Common myeloid progenitor, CD34-positive (primary cell): ENCODE results near the gene CCNG2.

Experiments used
- CTCF ChIA-PET: fragments of 350-600 bp; sonication (Branson Sonifier 250); formaldehyde crosslinking; loops from one replicate; lab custom pipeline; 2021; ENCODE audit warnings: antibody characterized with exemption; lab: Charles Lee
- POLR2A ChIA-PET: fragments of 350-600 bp; sonication (Branson Sonifier 250); formaldehyde crosslinking; loops from one replicate; lab custom pipeline; 2021; ENCODE audit warnings: antibody characterized with exemption; lab: Charles Lee
- DNase-seq, 3 donors: peaks; one replicate each; pipeline versions ENCODE4 v3.0.0 to v3.0.0-alpha.2; 2013
- H3K27ac ChIP-seq, 2 experiments: 1 replicate in 1 of 2; 2 replicates in 1 of 2; pipeline ENCODE4 v1.7.0; 2013; ENCODE audit warnings: inconsistent platforms in 2 of 2, low read length in 2 of 2, mild to moderate bottlenecking in 2 of 2, low read depth in 1 of 2, moderate library complexity in 1 of 2; ENCODE audit not compliant: severe bottlenecking in 2 of 2, insufficient read depth in 1 of 2, poor library complexity in 1 of 2
- H3K27me3 ChIP-seq, 5 experiments: replicated peaks in 2 of 5; 1 replicate in 3 of 5; 2 replicates in 2 of 5; pipeline versions ENCODE4 v1.6.1 to v1.7.0; 2013; ENCODE audit warnings: low read length in 4 of 5, mild to moderate bottlenecking in 2 of 5, moderate library complexity in 2 of 5, inconsistent platforms in 1 of 5; ENCODE audit not compliant: insufficient read depth in 5 of 5, control insufficient read depth in 4 of 5
- H3K36me3 ChIP-seq, 4 experiments: 1 replicate in 2 of 4; 2 replicates in 2 of 4; pipeline versions ENCODE4 v1.6.1 to v1.7.0; 2013; ENCODE audit warnings: low read length in 3 of 4, control low read depth in 1 of 4, mild to moderate bottlenecking in 1 of 4; ENCODE audit not compliant: control insufficient read depth in 4 of 4, insufficient read depth in 4 of 4
- H3K4me1 ChIP-seq, 4 experiments: 1 replicate in 3 of 4; 2 replicates in 1 of 4; pipeline versions ENCODE4 v1.6.1 to v1.7.1; 2013; ENCODE audit warnings: low read length in 3 of 4, mild to moderate bottlenecking in 3 of 4, control low read depth in 1 of 4, inconsistent platforms in 1 of 4, moderate library complexity in 1 of 4; ENCODE audit not compliant: control insufficient read depth in 4 of 4, insufficient read depth in 4 of 4; ENCODE audit errors: control extremely low read depth in 1 of 4
- H3K4me3 ChIP-seq, 7 experiments: 1 replicate in 4 of 7; 2 replicates in 3 of 7; pipeline versions ENCODE4 v1.5.1 to v1.7.0; 2013; ENCODE audit warnings: mild to moderate bottlenecking in 7 of 7, low read length in 6 of 7, moderate library complexity in 6 of 7, inconsistent platforms in 2 of 7, low read depth in 2 of 7, control low read depth in 1 of 7; ENCODE audit not compliant: insufficient read depth in 4 of 7, control insufficient read depth in 1 of 7; ENCODE audit errors: extremely low read depth in 1 of 7
- H3K9me3 ChIP-seq, 5 experiments: 1 replicate in 4 of 5; 2 replicates in 1 of 5; pipeline versions ENCODE4 v1.6.1 to v1.7.1; 2013; ENCODE audit warnings: low read length in 4 of 5, mild to moderate bottlenecking in 2 of 5, inconsistent platforms in 1 of 5, low read depth in 1 of 5, moderate library complexity in 1 of 5; ENCODE audit not compliant: control insufficient read depth in 4 of 5, insufficient read depth in 2 of 5; ENCODE audit errors: control extremely low read depth in 1 of 5
- WGBS: methylation state at CpG from one replicate; pipeline ENCODE4 v1.1.5; 2013; ENCODE audit not compliant: insufficient coverage; 5-methylcytosine and 5-hydroxymethylcytosine counted together

Gene CCNG2

DNA sequence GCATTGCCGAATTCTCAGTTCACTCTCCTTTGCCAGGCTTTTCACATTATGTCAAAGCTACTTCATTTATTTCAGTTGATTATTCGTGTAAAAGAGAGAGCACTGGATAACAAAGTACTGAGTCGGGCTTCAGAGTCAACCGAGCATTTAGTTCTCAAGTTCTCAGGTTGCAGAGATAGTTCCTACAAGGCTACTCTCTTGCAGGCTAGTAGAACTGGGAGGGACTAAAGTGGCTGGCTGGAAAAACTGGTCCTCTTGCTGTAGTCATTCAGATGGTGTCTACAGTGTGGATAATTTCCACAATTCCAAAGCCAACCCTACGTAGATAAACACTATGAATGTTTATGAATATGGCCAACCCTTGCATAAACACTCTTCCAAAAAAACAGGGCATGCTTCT lies 4.6 kb upstream of the CCNG2 start:
- Histone ChIP-seq H3K9me3 (no peaks in the 10 kb centered on the region), H3K4me3 (no peak overlapping the region), H3K27me3 (no peaks in the 10 kb centered on the region), H3K27ac (no peak overlapping the region), H3K36me3 (no peaks in the 10 kb centered on the region), H3K4me1 (peaks cover 23 to 44% (median 31%) of the 10 kb centered on the region in 4 experiments)
- DNase-seq = no peak
- POLR2A ChIA-PET = interaction anchor here (0.6 to 1.1 kb wide), 2 partner anchors 24 to 56 kb away, joined by 3 read pairs; no protein-coding TSS in a partner anchor
- 100% methylated on average over 3 of the region's 5 CpGs for WGBS
- CTCF ChIA-PET = interaction anchor here (1.9 to 6.8 kb wide), 2 partner anchors 20 to 58 kb away, joined by 4 to 38 read pairs; no protein-coding TSS in a partner anchor

GRCh38 chr4:77153006-77153405 lies 4.0 kb upstream of the CCNG2 start:
- no peak for DNase-seq
- Histone ChIP-seq H3K36me3 (no peaks in the 10 kb centered on the region), H3K4me1 (peaks cover 23 to 40% (median 28%) of the 10 kb centered on the region in 4 experiments), H3K27ac (no peak overlapping the region), H3K9me3 (no peaks in the 10 kb centered on the region), H3K4me3 (no peak overlapping the region), H3K27me3 (no peaks in the 10 kb centered on the region)
- CTCF ChIA-PET = interaction anchor here (1.2 to 6.8 kb wide), 7 partner anchors 11 to 84 kb away, joined by 3 to 38 read pairs (median 5); no protein-coding TSS in a partner anchor
- 93% methylated on average over 3 of the region's 3 CpGs for WGBS
- POLR2A ChIA-PET = interaction anchor here (0.6 to 1.1 kb wide), 2 partner anchors 25 to 57 kb away, joined by 3 read pairs; no protein-coding TSS in a partner anchor

GRCh38 chr4:77154065-77154464 lies 2.9 kb upstream of the CCNG2 start:
- H3K27ac ChIP-seq = no peak overlapping the region
- POLR2A ChIA-PET = interaction anchor here (0.6 kb wide), 1 partner anchor 19 kb away, joined by 3 read pairs; no protein-coding TSS in a partner anchor
- CTCF ChIA-PET = interaction anchor here (1.2 to 6.8 kb wide), 11 partner anchors 9 to 106 kb away, joined by 3 to 38 read pairs (median 4); no protein-coding TSS in a partner anchor
- no peaks in the 10 kb centered on the region for H3K27me3 ChIP-seq
- H3K4me1 ChIP-seq = peaks cover 28 to 51% (median 37%) of the 10 kb centered on the region in 4 experiments
- no peak for DNase-seq
- peaks cover 0 to 4% (median 2%) of the 10 kb centered on the region in 4 experiments for H3K36me3 ChIP-seq
- no peaks in the 10 kb centered on the region for H3K9me3 ChIP-seq
- no peak overlapping the region for H3K4me3 ChIP-seq

DNA sequence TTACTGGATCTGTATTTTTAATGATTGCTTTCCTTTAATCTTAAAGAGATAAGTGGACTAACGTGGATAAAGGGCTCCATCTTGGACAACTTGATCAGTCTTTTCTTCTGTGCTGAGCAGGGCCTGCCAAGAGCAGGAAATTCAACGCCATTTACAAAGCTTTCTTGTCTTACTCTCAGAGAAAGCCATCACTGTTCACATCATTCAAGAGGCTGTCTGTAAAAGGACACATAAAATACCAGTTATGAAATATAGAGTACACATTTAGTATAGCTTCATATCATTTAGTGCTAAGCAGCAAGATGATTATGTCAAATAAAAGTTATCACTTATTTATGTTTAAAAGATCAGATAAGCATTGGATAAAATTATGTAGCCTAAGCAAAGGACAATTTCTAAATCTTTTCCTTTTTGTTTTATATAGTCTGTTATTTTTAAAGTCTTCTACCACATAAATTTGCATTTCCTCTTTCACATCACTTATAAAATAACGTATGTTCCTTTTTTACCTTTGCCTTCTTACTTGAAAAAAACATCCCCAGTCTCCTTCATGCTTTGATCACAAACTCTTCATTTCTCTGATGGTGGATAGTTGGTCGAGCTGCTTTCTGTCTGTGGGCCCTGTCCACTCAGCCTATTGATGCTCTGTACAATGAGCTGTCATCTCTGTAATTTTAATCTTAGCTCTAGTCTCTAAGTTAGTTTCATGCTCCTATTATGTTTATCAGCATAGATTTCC lies 2.1 kb upstream of the CCNG2 start:
- peaks cover 4 to 13% (median 6%) of the 10 kb centered on the region in 4 experiments for H3K36me3 ChIP-seq
- DNase-seq = peak in 1 of 3 donors; percentile 14
- WGBS = 88% methylated on average over 1 of the region's 4 CpGs
- H3K4me3 ChIP-seq = peak overlapping the region in 3 of 7 experiments; percentile 21 to 42 (median 30)
- H3K9me3 ChIP-seq = no peaks in the 10 kb centered on the region
- CTCF ChIA-PET = interaction anchor here (0.7 to 6.8 kb wide), 12 partner anchors 9 to 188 kb away, joined by 3 to 38 read pairs (median 4); no protein-coding TSS in a partner anchor
- H3K27ac ChIP-seq = peak overlapping the region in 1 of 2 experiments; percentile 50
- H3K4me1 ChIP-seq = peaks cover 32 to 55% (median 41%) of the 10 kb centered on the region in 4 experiments
- H3K27me3 ChIP-seq = no peaks in the 10 kb centered on the region
- POLR2A ChIA-PET = interaction anchor here (0.6 to 3.4 kb wide), 3 partner anchors 9 to 96 kb away, joined by 3 to 13 read pairs (median 4); no protein-coding TSS in a partner anchor

- WGBS = 95% methylated on average over 5 of the region's 15 CpGs
- Histone ChIP-seq H3K27ac (peak overlapping the region; percentile 94 to 97), H3K27me3 (no peaks in the 10 kb centered on the region), H3K9me3 (no peaks in the 10 kb centered on the region), H3K36me3 (peaks cover 5 to 20% (median 10%) of the 10 kb centered on the region in 4 experiments), H3K4me3 (peak overlapping the region in 6 of 7 experiments; percentile 88 to 99 (median 97)), H3K4me1 (peaks cover 32 to 55% (median 41%) of the 10 kb centered on the region in 4 experiments)
- DNase-seq = no peak
- CTCF ChIA-PET = interaction anchor here (0.7 to 6.8 kb wide), 13 partner anchors 8 to 187 kb away, joined by 3 to 38 read pairs (median 3); no protein-coding TSS in a partner anchor
- POLR2A ChIA-PET = interaction anchor here (0.6 to 3.4 kb wide), 4 partner anchors 8 to 97 kb away, joined by 3 to 13 read pairs (median 5); no protein-coding TSS in a partner anchor
These were observed 1.2 kb upstream of the CCNG2 start for GRCh38 chr4:77155631-77156452.

GRCh38 chr4:77156533-77156911 lies 485 bp upstream of the CCNG2 start:
- H3K9me3 ChIP-seq = no peaks in the 10 kb centered on the region
- peaks cover 5 to 26% (median 14%) of the 10 kb centered on the region in 4 experiments for H3K36me3 ChIP-seq
- ChIA-PET POLR2A (interaction anchor here (0.5 to 3.4 kb wide), 5 partner anchors 9 to 571 kb away, joined by 3 to 13 read pairs (median 6); no protein-coding TSS in a partner anchor), CTCF (interaction anchor here (1.1 to 4.2 kb wide), 8 partner anchors 9 to 84 kb away, joined by 3 to 26 read pairs (median 4); no protein-coding TSS in a partner anchor)
- peak; percentile 100 for DNase-seq
- peak overlapping the region; percentile 94 to 97 for H3K27ac ChIP-seq
- 0% methylated on average over 17 of the region's 17 CpGs for WGBS
- peak overlapping the region; percentile 72 to 99 (median 96) for H3K4me3 ChIP-seq
- peaks cover 32 to 55% (median 41%) of the 10 kb centered on the region in 4 experiments for H3K4me1 ChIP-seq
- H3K27me3 ChIP-seq = no peaks in the 10 kb centered on the region
